Heart right ventricle (tissue), 16 donors: ENCODE results near the gene NT5DC1. TPM values are rescaled to one million over a fixed set of nuclear protein-coding genes. Genes with fewer than 3 reads are reported as not detected.

Experiments used
- ATAC-seq, 8 donors: fragments of 200-7000 bp; cut with Tn5 transposase; one replicate each; pipeline ENCODE4 v1.9.1; 2020; ENCODE audit warnings: mild to moderate bottlenecking in 8 of 8, moderate library complexity in 8 of 8, moderate number of reproducible peaks in 1 of 8
- DNase-seq, 2 donors: peaks; one replicate each; pipeline ENCODE4 v3.0.0-alpha.2; 2020
- H3K27ac ChIP-seq, 10 donors: fragments of 200-600 bp; sonication (generic) in 2 of 10; one replicate each; pipeline versions ENCODE4 v1.5.0 to v1.8.0; 2020 to 2022; ENCODE audit warnings: mild to moderate bottlenecking in 3 of 10
- H3K27me3 ChIP-seq, 7 donors: fragments of 200-600 bp; one replicate each; pipeline ENCODE4 v1.8.0; 2021 to 2022; ENCODE audit warnings: mild to moderate bottlenecking in 2 of 7
- H3K36me3 ChIP-seq, 9 donors: fragments of 200-600 bp; sonication (generic) in 1 of 9; one replicate each; pipeline versions ENCODE4 v1.5.0 to v1.8.0; 2020 to 2022; ENCODE audit warnings: mild to moderate bottlenecking in 2 of 9
- H3K4me1 ChIP-seq, 9 donors: fragments of 200-600 bp; sonication (generic) in 1 of 9; one replicate each; pipeline versions ENCODE4 v1.5.0 to v1.8.0; 2020 to 2022; ENCODE audit warnings: mild to moderate bottlenecking in 4 of 9
- H3K4me3 ChIP-seq, 10 donors: fragments of 200-600 bp; sonication (generic) in 2 of 10; one replicate each; pipeline versions ENCODE4 v1.5.0 to v1.8.0; 2020 to 2022; ENCODE audit warnings: mild to moderate bottlenecking in 7 of 10, moderate library complexity in 2 of 10
- H3K9me3 ChIP-seq, 11 donors: fragments of 200-600 bp in 10 of 11; sonication (generic) in 2 of 11; one replicate each; pipeline versions ENCODE4 v1.5.0 to v1.8.0; 2013 to 2022; ENCODE audit warnings: mild to moderate bottlenecking in 2 of 11, control low read depth in 1 of 11, moderate library complexity in 1 of 11
- CTCF ChIP-seq, 9 donors: fragments of 200-600 bp; sonication (generic) in 2 of 9; IDR thresholded peaks; one replicate each; pipeline versions ENCODE4 v1.5.0 to v1.8.0; 2021 to 2022; ENCODE audit warnings: antibody characterized with exemption in 9 of 9, mild to moderate bottlenecking in 5 of 9, moderate library complexity in 1 of 9
- WGBS, 2 donors: extraction: QIAGEN DNeasy Blood & Tissue Kit; methylation state at CpG; one replicate each; pipeline ENCODE4 v1.1.7; 2013; ENCODE audit warnings: inconsistent platforms in 1 of 2; 5-methylcytosine and 5-hydroxymethylcytosine counted together
- intact Hi-C, 10 donors: fragments of 100-400 bp; cut with DNase I; formaldehyde crosslinking; loops; one replicate each; pipeline versions ENCODE4 v1.11.1 to v1.14.2; 2022
- polyA plus RNA-seq, 2 donors: library from polyadenylated mRNA; stranded (reverse); fragments of 200-250 nt; gene quantifications; one replicate each; pipeline ENCODE4 v1.2.3, GENCODE V29; 2013
- total RNA-seq, 10 donors: library from RNA; stranded (reverse); fragmentation: NEBNext Ultra II Directional in 3 of 10; extraction: Animal tissue kit (Norgen Biotek cat#: 25700) in 3 of 10; gene quantifications; one replicate each; pipeline versions ENCODE4 v1.2.1 to v1.2.4, GENCODE V29; 2021 to 2023
- donor health status: Arrhythmogenic right ventricular cardiomyopathy.
- donor health status: ischemic (EF 13 %, LVEDD 7.1; RV severe dilation, severe dysfunction).
- donor health status: healthy with polysubstance abuse.
- donor health status: DM: no; HTN: yes; CAD: no.
- donor health status: DM: no; HTN: no; CAD: no.
- donor health status: ischemic (EF 25% LVEDD 6.9; RV normal size, moderate dysfunction).
- donor health status: ischemic (EF 25% LVEDD 5.7; RV mildly dilated, moderate dysfunction).
- donor health status: healthy.
- donor health status: DM: yes; HTN: yes; CAD: no.
- donor health status: Ischemic cardiomyopathy.
- donor health status: ischemic (EF 35%, LVEDD 5.7; RV mildly dilated, moderate dysfunction).
- donor health status: nonischemic (EF 11% LVEDD 7.7; RV severe dilation, severe dysfunction).
- donor health status: DM: yes; HTN: yes; CAD: no.
- donor health status: PGD.
- donor health status: ischemic (EF 29% LVEDD 5.4; RV normal size, mild dysfunction).
- donor health status: nonischemic (EF 23%, LVEDD 6.1; RV moderate dilation, normal function).

The NT5DC1 gene
- total and polyA plus RNA-seq, 12 donors: 5.9 to 69.7 (median 57.3) TPM

GRCh38 chr6:116118608-116119007 lies 18.0 kb downstream of the NT5DC1 start:
- no peak for TF ChIP-seq CTCF (IDR thresholded peaks at IDR 0.05)
- no peak overlapping the region for H3K27ac ChIP-seq
- H3K27me3 ChIP-seq: no peaks in the 10 kb centered on the region
- no peaks in the 10 kb centered on the region for H3K4me1 ChIP-seq
- DNase-seq: no peak
- no peak for ATAC-seq
- intact Hi-C loops: no loop called here
- H3K4me3 ChIP-seq: no peak overlapping the region
- H3K9me3 ChIP-seq: no peaks in the 10 kb centered on the region
- peaks cover 0 to 72% (median 10%) of the 10 kb centered on the region in 9 donors for H3K36me3 ChIP-seq

DNA sequence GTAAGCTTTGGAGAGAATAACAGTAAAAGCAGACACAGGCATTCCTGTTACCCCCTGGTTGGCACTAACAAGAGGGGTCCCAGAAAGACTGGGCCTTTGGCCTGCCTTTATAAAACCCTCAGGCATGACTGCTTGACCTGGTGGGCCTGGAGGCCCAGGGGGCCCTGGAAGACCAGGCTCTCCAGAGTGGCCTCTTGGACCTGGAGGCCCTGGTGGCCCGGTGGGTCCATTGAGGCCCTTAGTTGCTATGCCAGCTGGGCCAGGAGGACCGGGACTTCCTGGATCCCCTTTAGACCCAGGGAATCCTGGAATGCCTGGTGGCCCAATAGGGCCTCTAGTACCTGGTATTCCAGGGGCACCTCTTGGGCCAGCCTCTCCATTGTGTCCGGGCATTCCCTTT lies 19.8 kb downstream of the NT5DC1 start:
- H3K27ac ChIP-seq: no peak overlapping the region
- no peaks in the 10 kb centered on the region for H3K27me3 ChIP-seq
- intact Hi-C loops: no loop called here
- peaks cover 0 to 65% (median 5%) of the 10 kb centered on the region in 9 donors for H3K36me3 ChIP-seq
- 96 to 99% methylated on average over 3 of the region's 3 CpGs for WGBS, 2 donors
- H3K9me3 ChIP-seq: no peaks in the 10 kb centered on the region
- no peak for DNase-seq
- peak in 2 of 8 donors; percentile 14 to 44 for ATAC-seq
- no peak overlapping the region for H3K4me3 ChIP-seq
- no peak for TF ChIP-seq CTCF (IDR thresholded peaks at IDR 0.05)
- no peaks in the 10 kb centered on the region for H3K4me1 ChIP-seq

DNA sequence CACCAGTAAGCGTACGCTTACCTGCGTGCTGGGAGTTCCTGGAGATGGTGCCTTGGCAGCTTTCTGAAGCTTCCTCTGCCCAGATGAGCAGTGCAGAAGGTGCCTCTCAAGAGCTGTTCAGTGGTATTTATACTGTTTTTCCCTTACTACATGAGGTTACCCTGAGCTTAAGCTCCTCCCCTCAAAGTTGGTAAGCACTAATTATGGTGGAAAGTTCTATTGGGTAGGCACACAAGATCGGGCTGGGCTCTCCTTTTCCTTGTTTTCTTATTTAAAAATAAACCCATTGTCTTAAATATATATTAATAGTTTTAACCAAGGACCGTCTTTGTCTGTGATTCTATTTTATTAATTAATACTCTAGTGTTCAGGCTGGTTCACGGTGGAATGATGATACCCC lies 25.4 kb downstream of the NT5DC1 start, which contains the start of gene COL10A1:
Gene COL10A1 (minus strand): TSS at position 101 of the 400 bp plus-strand sequence. CDS start 640 bp downstream, outside the sequence.
- intact Hi-C loops: no loop called here
- TF ChIP-seq CTCF (IDR thresholded peaks at IDR 0.05): no peak
- no peak for ATAC-seq

DNA sequence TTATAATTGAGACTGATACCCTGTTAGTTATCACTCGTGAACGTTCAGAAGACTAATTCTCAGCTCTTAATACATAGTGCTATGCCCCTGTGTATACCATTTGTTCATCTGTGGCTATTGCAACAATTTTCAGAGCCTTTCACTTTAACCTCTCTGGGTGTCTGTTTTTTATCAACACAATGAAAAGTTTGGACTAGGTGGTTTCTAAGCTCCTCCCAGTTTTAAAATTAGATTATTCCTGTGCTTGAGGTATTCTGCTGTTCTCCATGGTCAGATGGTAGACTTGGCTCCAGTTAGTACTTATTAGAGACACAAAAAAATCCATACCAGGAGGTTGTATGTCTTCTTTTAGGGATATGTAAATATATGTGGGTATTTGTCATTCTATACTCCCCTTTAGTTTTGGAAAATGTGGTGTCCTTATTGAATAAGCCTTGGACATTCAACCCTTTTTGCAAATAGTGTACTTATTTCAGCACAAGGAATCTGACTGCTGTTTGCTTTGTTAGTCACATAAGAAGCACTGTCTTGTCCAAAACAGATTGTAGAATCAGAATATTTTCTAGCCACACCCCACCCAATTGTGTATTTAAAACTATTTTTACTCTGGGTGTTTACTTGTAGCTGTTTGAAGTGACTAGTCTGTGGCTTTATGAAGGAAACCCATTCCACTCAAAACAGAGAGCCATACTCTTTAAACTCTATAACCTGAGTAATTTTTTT lies 27.3 kb downstream of the NT5DC1 start:
- DNase-seq (no peak), ATAC-seq (peak in 6 of 8 donors; percentile 55 to 86 (median 70))
- H3K4me3 ChIP-seq: no peak overlapping the region
- peak overlapping the region in 4 of 10 donors; percentile 24 to 57 (median 51) for H3K27ac ChIP-seq
- no peak for TF ChIP-seq CTCF (IDR thresholded peaks at IDR 0.05)
- no peaks in the 10 kb centered on the region for H3K27me3 ChIP-seq
- 35 to 54% methylated on average over 2 of the region's 2 CpGs for WGBS, 2 donors
- H3K4me1 ChIP-seq: peaks cover 0 to 18% (median 4%) of the 10 kb centered on the region in 9 donors
- no peaks in the 10 kb centered on the region for H3K9me3 ChIP-seq
- H3K36me3 ChIP-seq: peaks cover 0 to 29% (median 0%) of the 10 kb centered on the region in 9 donors
- intact Hi-C loops: no loop called here

More for the DNA sequence above, 25.4 kb downstream of the NT5DC1 start, which contains the start of gene COL10A1:
- DNase-seq: no peak
- Histone ChIP-seq H3K27ac (no peak within 1 kb of the TSS), H3K4me1 (peaks cover 0 to 18% (median 4%) of the 10 kb centered on the region in 9 donors), H3K4me3 (no peak within 1 kb of the TSS), H3K36me3 (peaks cover 0 to 23% (median 0%) of the 10 kb centered on the region in 9 donors), H3K9me3 (no peaks in the 10 kb centered on the region), H3K27me3 (no peaks in the 10 kb centered on the region)
- 89 to 90% methylated on average over 6 of the region's 6 CpGs for whole genome bisulfite sequencing, 2 donors
